Measurements from ENCODE around the gene MYB. TPM values are rescaled to one million over a fixed set of nuclear protein-coding genes. Genes with fewer than 3 reads are reported as not detected.

MYB gene
- total and polyA plus RNA-seq, 8 donors = 0.07 to 0.37 (median 0.17) TPM; not detected in 3

GRCh38 chr6:135170849-135171248 lies 10.3 kb upstream of the MYB start:
- Histone ChIP-seq H3K9me3 (no peaks in the 10 kb centered on the region), H3K4me1 (no peaks in the 10 kb centered on the region), H3K27me3 (no peaks in the 10 kb centered on the region), H3K27ac (no peak overlapping the region), H3K36me3 (no peaks in the 10 kb centered on the region), H3K4me3 (no peak overlapping the region)
- DNase-seq (no peak), ATAC-seq (no peak), FAIRE-seq (no peak)
- intact Hi-C loops (cut with DNase I) = no loop called here
- 75 to 81% methylated on average over 3 of the region's 3 CpGs for WGBS, 2 donors
- TF ChIP-seq CTCF (IDR thresholded peaks at IDR 0.05) = no peak

DNA sequence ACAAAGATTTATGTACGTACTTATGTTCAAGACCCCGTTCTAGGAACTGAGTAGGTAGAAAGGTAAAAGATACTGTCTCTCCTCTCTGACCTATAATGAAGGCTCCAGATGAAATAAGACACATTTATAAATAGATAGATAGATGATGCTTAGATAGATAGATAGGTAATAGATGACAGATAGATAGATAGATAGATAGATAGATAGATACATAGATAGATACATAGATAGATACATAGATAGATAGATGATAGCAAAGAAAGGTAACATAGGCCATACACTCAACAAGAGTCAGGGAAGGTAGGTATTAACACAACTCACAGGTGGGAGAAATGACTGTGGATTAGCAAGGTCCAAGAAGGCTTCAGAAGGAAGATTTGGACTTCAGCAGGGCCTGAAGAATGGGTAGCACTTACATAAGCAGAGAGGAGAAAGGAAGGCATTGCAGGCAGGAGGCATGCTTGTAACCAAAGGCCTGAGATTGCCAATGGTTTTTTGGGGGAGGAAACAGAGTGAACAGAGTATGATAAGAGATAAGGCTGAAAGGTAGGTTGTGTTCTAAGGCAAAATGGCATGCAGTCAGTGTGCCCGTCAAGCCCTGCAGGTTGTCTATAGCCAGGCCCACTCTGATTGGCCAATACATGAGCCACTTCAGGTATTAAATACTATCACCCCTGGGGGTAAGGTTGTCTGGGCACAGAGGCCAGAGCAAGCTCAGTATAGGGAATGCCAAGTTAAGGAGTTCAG lies 7.7 kb upstream of the MYB start:
- Histone ChIP-seq H3K4me3 (no peak overlapping the region), H3K9me3 (no peaks in the 10 kb centered on the region), H3K4me1 (no peaks in the 10 kb centered on the region), H3K27ac (no peak overlapping the region), H3K27me3 (no peaks in the 10 kb centered on the region), H3K36me3 (no peaks in the 10 kb centered on the region)
- ATAC-seq (no peak), FAIRE-seq (no peak), DNase-seq (no peak)
- intact Hi-C loops (cut with DNase I) = no loop called here
- TF ChIP-seq CTCF (IDR thresholded peaks at IDR 0.05) = no peak
- WGBS, 2 donors = 87 to 88% methylated on average over 3 of the region's 3 CpGs

DNA sequence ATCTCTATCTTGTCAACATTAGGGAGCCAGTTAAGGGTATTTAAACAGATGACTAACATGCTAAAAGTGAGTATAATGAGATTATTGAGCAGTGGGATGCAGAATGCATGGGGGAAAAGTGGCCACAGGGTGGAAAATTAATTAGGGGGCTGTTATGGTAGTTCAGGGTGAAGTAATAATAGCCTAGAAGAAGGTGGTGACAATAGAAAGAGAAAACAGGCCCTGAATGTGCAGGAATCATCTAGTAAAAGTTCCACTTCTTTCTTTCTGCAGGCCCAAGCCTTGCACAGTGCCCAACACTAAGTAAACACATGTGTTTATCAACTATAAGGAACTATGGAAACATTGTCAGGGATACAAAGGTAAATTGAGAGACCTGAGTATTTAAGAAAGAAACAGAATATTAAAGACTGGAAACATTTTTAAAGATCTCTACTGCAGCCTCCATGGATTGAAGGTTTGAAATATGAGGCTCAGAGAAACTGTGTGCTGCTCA lies 7.1 kb upstream of the MYB start:
- FAIRE-seq = no peak
- DNase-seq = no peak
- ATAC-seq = peak in 3 of 4 donors; percentile 35 to 49 (median 37)

GRCh38 chr6:135176058-135176457 lies 5.0 kb upstream of the MYB start:
- TF ChIP-seq CTCF (IDR thresholded peaks at IDR 0.05) = no peak
- Histone ChIP-seq H3K4me3 (no peak overlapping the region), H3K27me3 (no peaks in the 10 kb centered on the region), H3K27ac (no peak overlapping the region), H3K36me3 (no peaks in the 10 kb centered on the region), H3K4me1 (no peaks in the 10 kb centered on the region), H3K9me3 (no peaks in the 10 kb centered on the region)
- DNase-seq = no peak
- no peak for ATAC-seq
- FAIRE-seq = no peak
- intact Hi-C loops (cut with DNase I) = no loop called here

More for the DNA sequence above, 7.1 kb upstream of the MYB start:
- H3K9me3 ChIP-seq = no peaks in the 10 kb centered on the region
- no peaks in the 10 kb centered on the region for H3K27me3 ChIP-seq
- no peaks in the 10 kb centered on the region for H3K36me3 ChIP-seq
- no peak overlapping the region for H3K27ac ChIP-seq
- no peak for TF ChIP-seq CTCF (IDR thresholded peaks at IDR 0.05)
- intact Hi-C loops (cut with DNase I) = no loop called here
- no peaks in the 10 kb centered on the region for H3K4me1 ChIP-seq
- H3K4me3 ChIP-seq = no peak overlapping the region

DNA sequence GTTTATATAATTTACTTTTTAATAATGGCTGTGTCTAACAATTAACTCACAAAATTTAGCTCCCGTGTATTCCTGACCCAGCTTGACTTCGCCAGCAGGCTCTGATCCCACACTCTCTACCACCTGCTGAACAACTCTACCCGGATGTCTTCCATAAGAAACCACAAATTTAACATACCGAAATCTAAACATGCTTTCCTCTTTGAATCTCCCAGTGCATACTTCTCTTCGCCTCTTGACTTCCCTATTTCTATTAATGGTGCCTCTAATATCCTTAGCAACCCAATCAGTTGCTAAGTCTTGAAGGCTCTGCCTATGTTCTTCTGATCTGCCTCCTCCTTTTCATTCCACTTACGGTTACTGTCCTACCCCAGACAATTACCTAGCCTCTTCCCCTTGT lies 4.6 kb upstream of the MYB start:
- 92 to 94% methylated on average over 6 of the region's 6 CpGs for WGBS, 2 donors
- no peak for TF ChIP-seq CTCF (IDR thresholded peaks at IDR 0.05)
- Histone ChIP-seq H3K27ac (no peak overlapping the region), H3K27me3 (no peaks in the 10 kb centered on the region), H3K4me3 (no peak overlapping the region), H3K9me3 (no peaks in the 10 kb centered on the region), H3K36me3 (no peaks in the 10 kb centered on the region), H3K4me1 (no peaks in the 10 kb centered on the region)
- FAIRE-seq = no peak
- intact Hi-C loops (cut with DNase I) = no loop called here
- DNase-seq = no peak
- ATAC-seq = no peak

Measured in pancreas (tissue), 10 donors.